Measurements from ENCODE around the gene ALPP.

- TF ChIP-seq EZH2phosphoT487 (IDR thresholded peaks at IDR 0.05; ENCODE audit: borderline replicate concordance, low read length): no peak
- no peak for TF ChIP-seq CTCF (conservative IDR thresholded peaks at IDR 0.05; ENCODE audit: low read depth, low read length)
These were observed 24.0 kb downstream of the ALPP start for GRCh38 chr2:232402518-232402917.

Data from PC-3 (cell line).